ENCODE data around the gene CC2D1A.

CC2D1A gene

DNA sequence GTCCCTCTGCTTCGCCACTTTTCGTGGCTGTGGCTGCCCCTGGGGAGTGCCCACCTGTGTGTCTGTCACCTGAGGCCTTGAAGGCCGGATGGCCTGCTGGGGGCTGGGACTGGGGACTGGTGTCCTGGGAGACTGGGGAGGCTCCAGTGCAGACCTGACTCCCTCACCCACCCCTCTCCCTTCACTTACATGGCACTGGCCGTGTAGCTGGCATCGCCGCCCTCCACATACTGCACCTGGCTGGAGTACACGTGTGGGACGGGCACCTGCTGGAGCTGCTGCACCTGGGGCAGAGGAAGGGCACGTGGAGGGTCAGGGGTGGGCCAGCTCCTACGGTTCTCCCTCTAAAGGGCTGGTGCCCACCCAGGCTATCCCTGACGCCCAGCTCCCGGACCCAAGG, 71.8 kb downstream of the CC2D1A start:
- Mint-ChIP-seq H3K9me3 (no peaks in the 10 kb centered on the region), H3K27ac (peak overlapping the region; percentile 63 to 93 (median 75)), H3K36me3 (ENCODE audit: low read depth) (peaks cover 33% of the 10 kb centered on the region), H3K4me3 (peak overlapping the region in 2 of 3 experiments; percentile 66 to 73), H3K4me1 (no peaks in the 10 kb centered on the region), H3K27me3 (ENCODE audit: low read depth) (peaks cover 3% of the 10 kb centered on the region)
- TF ChIP-seq, protein P1, sequence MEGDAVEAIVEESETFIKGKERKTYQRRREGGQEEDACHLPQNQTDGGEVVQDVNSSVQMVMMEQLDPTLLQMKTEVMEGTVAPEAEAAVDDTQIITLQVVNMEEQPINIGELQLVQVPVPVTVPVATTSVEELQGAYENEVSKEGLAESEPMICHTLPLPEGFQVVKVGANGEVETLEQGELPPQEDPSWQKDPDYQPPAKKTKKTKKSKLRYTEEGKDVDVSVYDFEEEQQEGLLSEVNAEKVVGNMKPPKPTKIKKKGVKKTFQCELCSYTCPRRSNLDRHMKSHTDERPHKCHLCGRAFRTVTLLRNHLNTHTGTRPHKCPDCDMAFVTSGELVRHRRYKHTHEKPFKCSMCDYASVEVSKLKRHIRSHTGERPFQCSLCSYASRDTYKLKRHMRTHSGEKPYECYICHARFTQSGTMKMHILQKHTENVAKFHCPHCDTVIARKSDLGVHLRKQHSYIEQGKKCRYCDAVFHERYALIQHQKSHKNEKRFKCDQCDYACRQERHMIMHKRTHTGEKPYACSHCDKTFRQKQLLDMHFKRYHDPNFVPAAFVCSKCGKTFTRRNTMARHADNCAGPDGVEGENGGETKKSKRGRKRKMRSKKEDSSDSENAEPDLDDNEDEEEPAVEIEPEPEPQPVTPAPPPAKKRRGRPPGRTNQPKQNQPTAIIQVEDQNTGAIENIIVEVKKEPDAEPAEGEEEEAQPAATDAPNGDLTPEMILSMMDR (IDR thresholded peaks at IDR 0.05; ENCODE audit: unreplicated experiment in 3 of 3), result no peak

DNA sequence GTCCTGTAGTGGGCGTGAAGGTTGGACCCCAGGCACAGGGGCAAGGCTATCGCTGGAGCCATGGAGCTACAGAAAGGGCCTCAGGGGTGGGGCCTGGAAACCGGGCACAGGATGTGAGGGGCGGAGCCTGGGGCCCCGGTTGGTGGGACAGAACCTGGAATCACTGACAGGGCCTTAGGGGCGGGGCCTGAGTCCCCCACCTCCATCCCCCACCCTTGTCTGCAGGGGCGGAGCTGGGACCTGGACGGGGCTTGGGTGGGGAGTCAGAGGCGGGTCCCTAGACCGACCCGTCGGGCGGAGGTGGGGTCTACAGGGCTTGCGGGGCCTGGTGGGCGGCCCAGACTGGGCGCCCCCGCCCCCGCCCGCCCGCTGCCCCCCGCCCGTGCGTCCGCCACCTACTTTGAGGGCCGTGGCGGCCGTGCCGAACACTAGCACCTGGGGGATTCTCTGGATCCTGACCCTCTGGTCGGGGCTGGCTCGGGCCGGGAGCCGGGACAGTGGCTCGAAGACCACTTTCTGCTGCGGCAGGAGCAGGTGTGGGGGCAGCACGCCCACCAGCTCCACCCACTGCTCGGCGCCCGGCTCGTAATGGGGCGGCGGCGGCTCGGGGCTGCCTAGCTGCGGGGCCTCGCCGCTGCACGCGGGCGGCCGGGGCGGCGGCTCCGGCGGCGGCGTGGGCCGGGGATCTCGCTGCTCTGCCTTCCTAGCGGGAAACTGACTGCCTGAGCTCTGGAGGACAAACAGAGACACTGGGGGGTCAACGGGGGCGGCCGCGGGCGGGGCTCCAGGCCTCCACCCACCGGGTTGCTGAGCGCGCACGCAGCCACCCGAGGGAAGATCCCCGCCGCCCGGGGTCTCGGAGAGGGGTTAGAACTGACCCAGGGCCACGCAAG, 72.6 kb downstream of the CC2D1A start:
- H3K36me3 Mint-ChIP-seq (ENCODE audit: low read depth), result peaks cover 30% of the 10 kb centered on the region
- no peaks in the 10 kb centered on the region for H3K4me1 Mint-ChIP-seq
- no peaks in the 10 kb centered on the region for H3K9me3 Mint-ChIP-seq
- peak overlapping the region; percentile 63 to 93 (median 75) for H3K27ac Mint-ChIP-seq
- peaks cover 3% of the 10 kb centered on the region for H3K27me3 Mint-ChIP-seq (ENCODE audit: low read depth)
- TF ChIP-seq, protein P1 (IDR thresholded peaks at IDR 0.05; ENCODE audit: unreplicated experiment in 3 of 3), result no peak
- H3K4me3 Mint-ChIP-seq, result peak overlapping the region; percentile 66 to 73 (median 68)

DNA sequence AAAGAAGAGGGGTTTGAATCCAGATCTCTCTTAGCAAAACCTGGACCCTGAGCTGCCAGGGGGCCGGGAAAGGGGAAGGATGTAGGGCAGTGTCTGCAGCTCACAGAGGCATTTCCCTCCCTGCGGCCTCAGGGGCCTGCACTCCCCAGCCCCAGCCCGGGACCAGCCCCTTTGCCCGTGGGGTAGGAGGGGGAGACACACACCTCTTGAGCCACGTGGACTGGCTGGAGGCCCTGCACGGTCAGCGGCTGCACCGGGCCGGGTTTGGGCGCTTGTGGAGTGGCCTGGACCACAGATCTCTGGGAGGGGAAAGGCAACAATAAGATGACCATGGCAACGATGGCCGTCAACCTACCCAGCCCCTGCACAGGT, 73.2 kb downstream of the CC2D1A start:
- Mint-ChIP-seq H3K9me3 (no peaks in the 10 kb centered on the region), H3K27me3 (ENCODE audit: low read depth) (peaks cover 3% of the 10 kb centered on the region), H3K4me3 (peak overlapping the region; percentile 45 to 66 (median 64)), H3K4me1 (no peaks in the 10 kb centered on the region), H3K27ac (peak overlapping the region; percentile 56 to 68 (median 57)), H3K36me3 (ENCODE audit: low read depth) (peaks cover 26% of the 10 kb centered on the region)
- TF ChIP-seq, protein P1 (IDR thresholded peaks at IDR 0.05; ENCODE audit: unreplicated experiment in 3 of 3), result no peak

GRCh38 chr19:13979686-13980085, 73.7 kb downstream of the CC2D1A start:
- H3K27ac Mint-ChIP-seq, result peak overlapping the region; percentile 56 to 68 (median 57)
- peak overlapping the region; percentile 45 to 66 (median 64) for H3K4me3 Mint-ChIP-seq
- H3K36me3 Mint-ChIP-seq (ENCODE audit: low read depth), result peaks cover 22% of the 10 kb centered on the region
- H3K27me3 Mint-ChIP-seq (ENCODE audit: low read depth), result peaks cover 3% of the 10 kb centered on the region
- no peaks in the 10 kb centered on the region for H3K4me1 Mint-ChIP-seq
- no peaks in the 10 kb centered on the region for H3K9me3 Mint-ChIP-seq
- TF ChIP-seq, protein P1 (IDR thresholded peaks at IDR 0.05; ENCODE audit: unreplicated experiment in 3 of 3), result no peak

- Mint-ChIP-seq H3K27me3 (ENCODE audit: low read depth) (peaks cover 3% of the 10 kb centered on the region), H3K4me3 (no peak overlapping the region), H3K9me3 (no peaks in the 10 kb centered on the region), H3K27ac (no peak overlapping the region), H3K36me3 (ENCODE audit: low read depth) (peaks cover 19% of the 10 kb centered on the region), H3K4me1 (no peaks in the 10 kb centered on the region)
- TF ChIP-seq, protein P1 (IDR thresholded peaks at IDR 0.05; ENCODE audit: unreplicated experiment in 3 of 3), result no peak
These were observed 74.3 kb downstream of the CC2D1A start for GRCh38 chr19:13980340-13980739.

Data from nephron (organoid).